HG03439 (cell line): ENCODE results near the gene SPDYE2B.
"Not testable (repeated sequence)": the region's sequence is repeated elsewhere in the genome, so short reads cannot be mapped to it uniquely, and the experiment has no call there.

Source experiments
- ATAC-seq: cut with Tn5 transposase; IDR thresholded peaks from one replicate; pipeline ENCODE4 v1.9.1; 2021; ENCODE audit warnings: mild to moderate bottlenecking, moderate library complexity; ENCODE audit not compliant: unreplicated experiment

Gene SPDYE2B

DNA sequence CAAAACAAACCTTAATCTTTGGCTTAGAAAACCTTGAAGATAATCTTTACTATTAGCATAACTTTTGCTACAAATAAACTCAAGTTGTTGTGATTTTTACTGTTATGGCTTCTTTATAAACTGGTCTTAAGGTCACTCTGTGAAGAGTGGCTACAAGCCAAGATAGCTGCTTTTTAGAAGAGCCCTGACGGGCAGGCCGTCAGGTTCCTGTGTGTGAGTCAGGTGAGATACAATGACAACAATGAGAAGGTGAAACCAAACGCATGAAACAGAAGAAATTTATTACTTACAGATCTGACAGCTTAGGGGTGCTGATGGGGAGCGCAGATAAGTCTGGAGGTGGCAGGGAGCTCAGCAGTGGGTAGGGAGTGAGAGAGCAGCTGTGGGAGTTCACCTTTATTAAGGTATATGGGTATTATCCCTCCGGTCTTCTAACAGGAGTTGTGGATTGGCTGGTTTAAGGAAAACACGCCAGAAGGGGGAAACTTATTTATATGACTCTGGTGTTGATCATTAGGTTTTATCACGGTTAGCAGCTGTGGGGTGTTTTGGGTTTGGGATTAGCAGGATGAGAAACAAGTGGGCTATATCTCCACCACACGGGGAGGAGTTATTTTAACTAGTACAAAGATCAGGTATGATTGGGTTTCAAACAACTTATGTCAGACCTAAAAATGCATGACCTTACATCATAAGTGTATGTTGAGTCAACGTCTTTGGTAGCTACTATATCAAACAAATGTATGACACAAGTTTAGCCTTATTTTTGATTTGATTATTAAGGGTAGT lies 49.0 kb downstream of the SPDYE2B start:
- ATAC-seq: not testable (repeated sequence)
